GDM1 (cell line): Measurements from ENCODE around the gene ST3GAL3.

ENCODE experiments used
- DNase-seq: peaks from one replicate; lab custom pipeline; 2025; lab: John Stamatoyannopoulos, UW

ST3GAL3 gene

GRCh38 chr1:43879414-43879813 is 172.1 kb downstream of the ST3GAL3 start:
- DNase-seq = no peak

- DNase-seq = no peak
Measured at GRCh38 chr1:43879996-43880395, 172.7 kb downstream of the ST3GAL3 start.

DNA sequence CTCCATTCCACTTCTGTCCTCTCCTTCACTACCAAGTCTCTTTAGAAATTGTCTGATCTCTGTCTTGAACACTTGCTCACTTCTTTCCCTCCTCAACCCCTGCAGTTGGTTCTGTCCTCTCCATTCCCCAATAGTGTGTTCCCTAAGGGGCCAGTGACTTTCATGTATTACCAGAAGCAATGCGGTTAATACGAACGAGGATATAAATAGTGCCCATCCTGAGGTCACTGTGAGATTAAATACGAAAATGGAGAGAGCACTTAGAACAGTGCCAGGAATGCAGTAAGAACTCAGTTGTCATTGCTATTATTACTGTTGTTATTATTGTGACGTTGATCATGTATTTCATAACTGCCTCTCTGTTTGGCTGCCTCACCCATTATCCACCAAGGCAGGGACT is 173.3 kb downstream of the ST3GAL3 start:
- no peak for DNase-seq

DNA sequence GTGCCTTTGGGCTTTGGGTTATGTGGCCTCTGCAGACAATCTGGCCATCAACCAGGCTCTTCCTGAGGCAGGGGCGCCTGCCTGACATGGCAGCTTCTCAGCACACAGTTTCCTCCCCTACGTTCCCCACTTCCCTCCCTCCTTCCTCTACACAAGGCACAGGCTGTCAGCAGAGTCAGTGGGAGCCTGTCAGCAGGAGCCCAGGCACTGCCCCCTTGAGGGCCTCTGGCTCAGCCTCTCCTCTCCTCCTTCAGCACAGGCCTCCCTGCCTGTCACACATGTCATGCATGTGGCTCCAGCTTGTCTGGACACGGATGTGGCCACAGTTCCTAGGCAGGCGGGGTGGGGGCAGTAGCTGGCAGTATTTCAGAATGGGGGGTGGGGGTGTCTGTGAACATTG is 174.1 kb downstream of the ST3GAL3 start:
- peak; percentile 73 for DNase-seq

DNA sequence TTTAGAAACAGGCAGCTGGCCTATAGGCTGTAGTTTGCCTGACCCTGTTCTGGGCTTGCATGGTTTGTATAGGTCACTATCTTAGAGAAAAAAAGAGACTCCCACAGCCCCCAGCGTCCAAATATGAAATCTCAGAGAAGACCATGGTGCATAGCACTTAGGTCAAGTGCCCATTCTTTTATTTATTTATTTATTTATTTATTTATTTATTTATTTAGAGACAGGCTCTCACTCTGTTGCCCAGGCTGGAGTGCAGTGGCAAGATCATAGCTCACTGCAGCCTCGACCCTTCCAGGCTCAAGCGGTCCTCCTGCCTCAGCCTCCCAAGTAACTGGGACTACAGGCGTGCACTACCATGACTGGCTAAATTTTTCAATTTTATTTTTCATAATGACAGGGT is 175.4 kb downstream of the ST3GAL3 start:
- DNase-seq = no peak

- no peak for DNase-seq
Measured at GRCh38 chr1:43883321-43883720, 176.0 kb downstream of the ST3GAL3 start.

DNA sequence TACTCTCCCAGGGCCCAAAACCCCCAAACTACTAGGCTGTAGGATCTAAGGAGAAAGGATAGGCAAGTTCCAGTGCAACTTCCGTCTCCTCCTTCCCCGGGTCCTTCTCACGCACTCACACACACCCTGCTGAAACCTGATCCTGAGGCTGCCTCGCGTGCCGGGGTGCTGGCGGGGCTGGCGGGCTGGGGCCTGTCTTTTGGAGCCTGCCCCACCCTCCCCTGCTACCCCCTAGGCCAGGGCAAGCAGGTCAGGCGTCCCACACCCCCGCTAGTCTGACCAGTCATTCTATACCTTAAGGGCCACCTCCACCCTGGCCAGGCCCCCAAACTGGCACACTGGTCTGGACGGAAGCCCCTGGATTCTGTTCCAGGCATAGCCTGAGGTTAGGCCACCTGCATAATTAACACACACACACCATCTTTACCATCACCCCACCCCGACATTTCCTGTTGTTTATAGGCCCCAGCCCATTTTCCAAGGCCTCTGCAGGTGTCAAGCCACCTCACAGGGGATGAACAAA is 178.0 kb downstream of the ST3GAL3 start:
- no peak for DNase-seq

GRCh38 chr1:43887748-43888147 is 180.4 kb downstream of the ST3GAL3 start:
- no peak for DNase-seq

- DNase-seq = no peak
Measured at GRCh38 chr1:43890815-43891214, 183.5 kb downstream of the ST3GAL3 start.

GRCh38 chr1:43893006-43893405 is 185.7 kb downstream of the ST3GAL3 start:
- DNase-seq = no peak

DNA sequence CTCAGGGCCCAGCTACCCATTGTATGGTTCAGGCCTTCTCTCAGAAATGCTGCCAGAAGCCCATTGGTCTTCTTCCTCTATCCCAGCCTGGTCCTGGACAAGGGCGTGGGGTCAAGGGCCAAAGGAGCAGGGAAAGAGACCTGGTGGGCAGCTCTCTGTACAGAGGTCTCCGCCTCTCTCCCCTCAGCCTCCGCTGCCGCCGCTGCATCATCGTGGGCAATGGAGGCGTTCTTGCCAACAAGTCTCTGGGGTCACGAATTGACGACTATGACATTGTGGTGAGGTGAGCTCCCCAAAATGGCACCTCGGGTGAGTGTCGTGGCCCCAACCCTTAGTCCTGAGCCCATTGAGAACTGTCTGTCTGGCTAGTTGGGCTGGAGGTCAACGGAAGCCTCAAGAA is 191.6 kb downstream of the ST3GAL3 start:
- no peak for DNase-seq

GRCh38 chr1:43900386-43900785 is 193.1 kb downstream of the ST3GAL3 start:
- no peak for DNase-seq

GRCh38 chr1:43901196-43901961 is 194.0 kb downstream of the ST3GAL3 start:
- no peak for DNase-seq

DNA sequence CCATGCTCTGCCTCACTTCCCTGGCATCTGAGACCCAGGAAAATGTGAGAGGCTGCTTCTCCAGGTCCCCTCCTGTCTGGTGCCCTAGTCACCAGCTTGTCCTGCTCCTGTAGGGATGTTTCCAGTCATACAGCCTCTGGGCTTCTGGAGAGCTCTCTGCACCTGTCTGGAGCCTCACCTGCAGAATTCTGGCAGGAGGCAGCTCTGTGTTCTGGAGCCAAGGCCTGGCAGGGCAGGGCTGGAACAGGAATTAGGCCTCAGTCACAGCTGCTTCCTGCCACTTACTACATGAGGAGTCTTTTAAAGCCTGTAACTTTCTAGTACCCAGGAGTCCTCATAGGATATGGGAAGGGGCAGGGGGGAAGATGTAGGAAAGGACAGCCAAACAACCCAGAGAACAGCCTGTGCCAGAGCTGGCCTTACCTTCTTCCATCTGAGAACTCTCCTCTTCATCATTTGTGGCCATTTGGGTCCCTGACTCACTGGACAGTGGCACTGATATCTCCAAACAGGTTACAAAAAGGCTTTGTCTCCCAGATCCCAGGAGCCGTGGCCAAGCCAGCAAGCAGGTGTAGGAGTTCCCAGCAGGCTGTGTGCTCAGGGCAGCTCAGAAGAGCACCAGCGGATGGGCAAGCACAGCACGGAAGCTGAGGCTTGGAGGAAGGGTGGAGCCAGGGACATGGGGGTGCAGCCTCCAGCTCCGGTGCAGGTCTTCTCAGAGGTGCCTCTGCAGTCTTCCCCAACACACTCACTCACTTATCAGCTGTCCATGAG is 194.9 kb downstream of the ST3GAL3 start:
- DNase-seq = no peak

GRCh38 chr1:43904660-43905551 is 197.6 kb downstream of the ST3GAL3 start:
- no peak for DNase-seq

- no peak for DNase-seq
Measured at GRCh38 chr1:43908226-43908625, 200.9 kb downstream of the ST3GAL3 start.

DNA sequence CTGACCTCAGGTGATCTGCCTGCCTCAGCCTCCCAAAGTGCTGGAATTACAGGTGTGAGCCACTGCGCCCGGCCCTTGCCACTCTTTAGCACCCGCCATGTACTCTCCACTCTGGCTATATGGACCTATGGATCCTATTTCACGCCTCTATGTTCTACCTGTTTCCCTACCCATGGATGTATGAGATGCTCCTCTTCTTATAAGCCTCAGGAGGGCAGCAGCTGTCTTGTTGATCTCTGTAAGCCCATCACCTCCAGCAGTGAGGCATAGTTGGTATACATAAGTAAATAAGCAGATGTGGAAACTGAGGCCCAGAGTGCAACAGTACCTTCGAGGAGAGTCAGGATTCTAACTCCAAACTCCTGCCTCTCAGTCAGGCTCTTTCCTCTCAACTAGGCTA is 201.5 kb downstream of the ST3GAL3 start:
- no peak for DNase-seq

DNA sequence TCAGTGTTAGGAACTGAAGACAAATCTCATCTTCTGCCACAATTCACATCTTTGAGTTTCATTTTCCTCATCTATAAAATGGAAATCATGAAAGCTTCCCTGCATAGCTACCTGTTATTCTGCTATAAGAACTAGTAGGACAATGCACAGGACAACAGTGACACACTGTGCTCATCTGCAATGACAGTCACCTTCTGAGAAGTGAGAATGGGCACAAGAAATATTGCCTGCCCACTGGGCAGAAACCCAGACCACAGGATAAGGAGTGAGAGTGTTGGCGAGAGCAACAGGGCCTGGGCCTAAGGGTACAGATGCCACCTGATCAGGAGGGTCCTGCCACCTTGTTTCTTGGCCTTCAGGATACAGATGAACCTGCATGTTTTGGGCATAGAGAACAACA is 203.0 kb downstream of the ST3GAL3 start:
- DNase-seq = no peak

DNA sequence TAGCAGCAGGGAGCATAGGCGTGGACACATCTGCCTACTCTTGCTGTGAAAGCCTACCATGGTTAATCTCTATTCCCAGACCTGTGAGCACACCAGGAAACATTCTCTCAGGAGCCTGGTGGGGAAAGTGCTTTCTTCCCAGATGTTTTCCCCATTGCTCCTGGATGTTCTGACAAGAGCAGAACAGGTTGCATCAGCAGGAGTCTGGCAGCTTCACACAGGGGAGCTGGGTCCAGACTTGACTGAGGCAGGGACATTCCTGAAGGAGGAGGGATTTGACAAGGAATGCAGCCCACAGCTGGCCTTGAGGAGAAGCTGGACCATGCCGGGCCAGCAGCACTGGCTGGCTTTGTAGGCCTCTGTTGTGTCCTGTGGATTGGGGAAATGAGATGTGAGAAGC is 205.3 kb downstream of the ST3GAL3 start:
- DNase-seq = no peak

DNA sequence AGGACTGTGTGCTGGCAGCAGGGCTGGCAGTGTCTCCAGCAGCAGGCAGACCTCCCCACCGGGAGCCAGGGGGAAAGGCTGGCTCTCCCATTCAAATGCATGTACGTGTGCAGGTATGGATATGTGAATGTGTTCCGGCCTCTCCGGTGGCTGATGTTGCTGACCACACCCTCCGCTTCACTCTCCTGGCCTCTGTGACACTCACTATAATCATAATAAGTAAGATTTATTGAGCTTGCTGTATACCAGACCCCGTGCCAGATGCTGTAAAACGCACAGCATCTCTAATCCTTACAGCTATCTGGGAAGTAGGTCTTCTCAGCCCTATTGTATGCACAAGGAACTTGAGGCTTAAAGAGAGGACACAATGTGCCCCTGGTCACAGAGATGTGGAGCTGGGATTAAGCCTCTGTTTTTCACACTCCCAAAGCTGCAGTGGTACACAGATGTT is 205.7 kb downstream of the ST3GAL3 start:
- no peak for DNase-seq

DNA sequence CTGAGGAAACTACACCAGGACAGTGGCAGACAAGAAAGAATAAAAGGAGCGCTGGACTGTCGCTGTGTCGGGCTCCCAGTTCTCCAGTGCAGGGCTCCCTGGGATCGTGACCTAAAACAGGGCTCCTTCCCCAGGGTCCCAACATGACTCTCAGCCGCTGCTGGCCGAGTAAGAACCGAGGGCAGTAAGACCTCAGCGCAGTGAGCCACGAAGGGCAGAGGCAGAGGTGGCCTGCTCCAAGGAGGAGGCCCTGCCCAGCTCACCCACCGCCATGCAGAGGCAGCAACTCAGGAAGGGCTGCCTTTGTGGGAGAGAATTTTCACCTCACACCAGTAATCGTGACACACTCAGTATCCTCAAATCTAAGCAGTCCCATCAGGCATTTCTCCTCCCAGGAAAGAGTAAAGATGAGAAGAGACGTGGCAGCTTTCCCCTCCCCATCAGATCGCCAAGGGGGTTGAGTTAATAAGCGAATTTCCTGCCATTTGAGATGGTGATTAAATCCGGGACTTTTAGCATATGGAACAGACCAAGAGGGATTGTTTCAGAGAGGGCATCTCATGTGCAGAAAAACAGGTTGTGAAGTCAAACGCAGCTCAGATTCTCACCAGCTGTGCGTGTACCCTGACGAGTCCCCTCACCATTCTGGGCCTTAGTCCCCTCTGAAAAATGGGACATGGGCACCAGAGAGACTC is 206.5 kb downstream of the ST3GAL3 start:
- DNase-seq = no peak
